Thyroid gland (tissue), 4 donors: ENCODE data around the gene ITLN1. TPM values are rescaled to one million over a fixed set of nuclear protein-coding genes. Genes with fewer than 3 reads are reported as not detected.
"Not testable (repeated sequence)": the region's sequence is repeated elsewhere in the genome, so short reads cannot be mapped to it uniquely, and the experiment has no call there.

Experiments used
- DNase-seq, 2 donors: peaks; one replicate each; pipeline ENCODE4 v3.0.0-alpha.2; 2019
- H3K27ac ChIP-seq, 3 donors: fragments of 200-600 bp; sonication (generic); 1 replicate in 2 of 3; 2 replicates in 1 of 3; pipeline ENCODE4 v1.5.1; 2016 to 2019; ENCODE audit warnings: mild to moderate bottlenecking in 1 of 3, moderate library complexity in 1 of 3
- H3K27me3 ChIP-seq: fragments of 200-600 bp; sonication (generic); one replicate; pipeline ENCODE4 v1.5.1; 2019
- H3K36me3 ChIP-seq, 2 donors: fragments of 200-600 bp; sonication (generic); one replicate each; pipeline ENCODE4 v1.5.1; 2016 to 2019
- H3K4me1 ChIP-seq, 2 donors: fragments of 200-600 bp; sonication (generic); one replicate each; pipeline ENCODE4 v1.5.1; 2017 to 2019
- H3K4me3 ChIP-seq, 3 donors: fragments of 200-600 bp; sonication (generic); replicated peaks in 1 of 3; 1 replicate in 2 of 3; 2 replicates in 1 of 3; pipeline ENCODE4 v1.5.1; 2016; ENCODE audit warnings: mild to moderate bottlenecking in 1 of 3
- H3K9me3 ChIP-seq: fragments of 200-600 bp; sonication (generic); one replicate; pipeline ENCODE4 v1.5.1; 2017
- CTCF ChIP-seq, 6 experiments: fragments of 200-600 bp in 3 of 6; fragments of 450-650 bp in 3 of 6; sonication (generic) in 3 of 6; IDR thresholded peaks; one replicate each; pipeline ENCODE4 v1.5.1; 2016 to 2019; ENCODE audit warnings: antibody characterized with exemption in 6 of 6, mild to moderate bottlenecking in 2 of 6, inconsistent platforms in 1 of 6, moderate library complexity in 1 of 6
- POLR2A ChIP-seq, 2 donors: fragments of 450-650 bp; IDR thresholded peaks; one replicate each; pipeline ENCODE4 v1.6.1; 2017; ENCODE audit warnings: antibody characterized with exemption in 2 of 2, mild to moderate bottlenecking in 2 of 2, moderate library complexity in 1 of 2
- WGBS, 2 donors: methylation state at CpG; one replicate each; pipeline ENCODE4 v1.1.5; 2017; 5-methylcytosine and 5-hydroxymethylcytosine counted together
- intact Hi-C: fragments of 100-400 bp; cut with DNase I; formaldehyde crosslinking; loops from one replicate; pipeline ENCODE4 v1.15.1; 2023
- total RNA-seq, 4 donors: library from RNA; depleted of rRNA; stranded (reverse); fragments of >200 nt; gene quantifications; one replicate each; pipeline ENCODE4 v1.2.3, GENCODE V29; 2016

The ITLN1 gene
- total RNA-seq, 4 donors from 2014 or later, result not detected

- intact Hi-C loops, result no loop called here
- H3K4me3 ChIP-seq, result no peak overlapping the region
- WGBS, 2 donors, result 20 to 41% methylated on average over 8 of the region's 8 CpGs
- H3K27me3 ChIP-seq, result no peaks in the 10 kb centered on the region
- TF ChIP-seq CTCF (IDR thresholded peaks at IDR 0.05), result no peak
- no peak for TF ChIP-seq POLR2A (IDR thresholded peaks at IDR 0.05)
- DNase-seq, result peak; percentile 63 to 66
- no peaks in the 10 kb centered on the region for H3K9me3 ChIP-seq
- peak overlapping the region; percentile 43 to 63 (median 49) for H3K27ac ChIP-seq
- H3K36me3 ChIP-seq, result no peaks in the 10 kb centered on the region
- H3K4me1 ChIP-seq, result peaks cover 25 to 32% of the 10 kb centered on the region in 2 donors
Measured at GRCh38 chr1:160904783-160905616, 20.0 kb upstream of the ITLN1 start.

DNA sequence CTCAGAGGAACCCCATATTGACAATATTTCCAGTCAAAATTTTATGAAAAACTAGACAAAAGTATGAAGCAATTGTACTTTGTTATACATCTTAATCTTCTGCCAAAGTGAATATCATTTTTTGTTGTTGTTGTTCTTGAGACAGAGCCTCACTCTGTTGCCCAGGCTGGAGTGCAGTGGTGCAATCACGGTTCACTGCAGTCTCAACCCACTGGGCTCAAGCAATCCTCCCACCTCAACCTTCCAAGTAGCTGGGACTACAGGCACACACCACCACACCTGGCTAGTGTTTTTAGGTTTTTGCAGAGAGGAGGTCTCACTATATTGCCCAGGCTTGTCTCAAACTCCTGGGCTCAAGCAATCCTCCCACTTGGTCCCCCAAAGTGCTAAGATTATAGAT is 17.3 kb upstream of the ITLN1 start:
- DNase-seq, result peak; percentile 66 to 72
- intact Hi-C loops, H3K36me3 ChIP-seq, H3K9me3 ChIP-seq, H3K27me3 ChIP-seq, H3K4me3 ChIP-seq: not testable (repeated sequence)
- 19 to 32% methylated on average over 1 of the region's 1 CpG for WGBS, 2 donors
- Histone ChIP-seq H3K27ac (peak overlapping the region in 2 of 3 donors; percentile 14 to 16), H3K4me1 (peaks cover 25 to 32% of the 10 kb centered on the region in 2 donors)
- peak in 2 of 6 experiments; percentile 25 to 56 for TF ChIP-seq CTCF (IDR thresholded peaks at IDR 0.05)

GRCh38 chr1:160901768-160902167 is 16.8 kb upstream of the ITLN1 start:
- peak overlapping the region; percentile 13 to 45 (median 14) for H3K27ac ChIP-seq
- no peak overlapping the region for H3K4me3 ChIP-seq
- no peaks in the 10 kb centered on the region for H3K27me3 ChIP-seq
- 89 to 100% methylated on average over 2 of the region's 2 CpGs for WGBS, 2 donors
- H3K9me3 ChIP-seq, result no peaks in the 10 kb centered on the region
- TF ChIP-seq CTCF (IDR thresholded peaks at IDR 0.05) (no peak), POLR2A (IDR thresholded peaks at IDR 0.05) (no peak)
- intact Hi-C loops, result no loop called here
- peaks cover 22 to 32% of the 10 kb centered on the region in 2 donors for H3K4me1 ChIP-seq
- H3K36me3 ChIP-seq, result no peaks in the 10 kb centered on the region
- DNase-seq, result peak; percentile 19 to 55

DNA sequence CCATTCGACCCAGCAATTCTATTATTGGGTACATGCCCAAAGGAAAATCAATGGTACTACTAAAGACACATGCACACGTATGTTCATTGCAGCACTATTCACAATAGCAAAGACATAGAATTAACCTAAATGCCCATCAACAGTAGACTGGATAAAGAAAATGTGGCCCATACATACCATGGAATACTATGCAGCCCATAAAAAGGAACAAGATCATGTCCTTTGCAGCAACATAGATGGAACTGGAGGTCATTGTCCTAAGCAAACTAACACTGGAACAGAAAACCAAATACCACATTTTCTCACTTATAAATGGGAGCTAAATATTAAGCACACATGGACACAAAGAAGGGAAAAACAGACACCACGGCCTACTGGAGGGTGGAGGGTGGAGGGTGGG is 15.7 kb upstream of the ITLN1 start:
- intact Hi-C loops, DNase-seq, H3K36me3 ChIP-seq, H3K9me3 ChIP-seq, H3K27ac ChIP-seq, H3K4me3 ChIP-seq, H3K27me3 ChIP-seq: not testable (repeated sequence)
- 62 to 64% methylated on average over 3 of the region's 3 CpGs for WGBS, 2 donors
- peaks cover 18 to 23% of the 10 kb centered on the region in 2 donors for H3K4me1 ChIP-seq

DNA sequence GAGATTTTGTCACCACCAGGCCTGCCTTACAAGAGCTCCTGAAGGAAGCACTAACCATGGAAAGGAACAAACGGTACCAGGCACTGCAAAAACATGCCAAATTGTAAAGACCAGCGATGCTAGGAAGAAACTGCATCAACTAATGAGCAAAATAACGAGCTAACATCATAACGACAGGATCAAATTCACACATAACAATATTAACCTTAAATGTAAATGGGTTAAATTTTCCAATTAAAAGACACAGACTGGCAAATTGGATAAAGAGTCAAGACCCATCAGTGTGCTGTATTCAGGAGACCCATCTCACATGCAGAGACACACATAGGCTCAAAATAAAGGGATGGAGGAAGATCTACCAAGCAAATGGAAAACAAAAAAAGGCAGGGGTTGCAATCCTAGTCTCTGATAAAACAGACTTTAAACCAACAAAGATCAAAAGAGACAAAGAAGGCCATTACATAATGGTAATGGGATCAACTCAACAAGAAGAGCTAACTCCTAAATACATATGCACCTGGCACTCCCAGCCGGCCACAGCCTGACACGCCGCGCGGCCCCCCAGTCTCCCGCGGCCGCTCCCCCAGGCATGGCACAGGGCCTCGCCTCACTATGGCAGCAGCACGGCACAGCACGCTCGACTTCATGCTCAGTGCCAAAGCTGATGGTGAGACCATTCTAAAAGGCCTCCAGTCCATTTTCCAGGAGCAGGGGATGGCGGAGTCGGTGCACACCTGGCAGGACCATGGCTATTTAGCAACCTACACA is 9.6 kb upstream of the ITLN1 start:
- WGBS, 2 donors, result 93 to 96% methylated on average over 18 of the region's 18 CpGs
- H3K27ac ChIP-seq, H3K27me3 ChIP-seq, intact Hi-C loops, H3K4me1 ChIP-seq, H3K9me3 ChIP-seq, DNase-seq, H3K36me3 ChIP-seq, H3K4me3 ChIP-seq: not testable (repeated sequence)

GRCh38 chr1:160891474-160891873 is 6.5 kb upstream of the ITLN1 start:
- Histone ChIP-seq H3K27ac (no peak overlapping the region), H3K36me3 (no peaks in the 10 kb centered on the region), H3K27me3 (no peaks in the 10 kb centered on the region), H3K4me3 (no peak overlapping the region), H3K4me1 (no peaks in the 10 kb centered on the region), H3K9me3 (no peaks in the 10 kb centered on the region)
- intact Hi-C loops, result no loop called here
- no peak for DNase-seq
- 52% methylated on average over 2 of the region's 2 CpGs for WGBS, 2 donors
- no peak for TF ChIP-seq CTCF (IDR thresholded peaks at IDR 0.05)
- no peak for TF ChIP-seq POLR2A (IDR thresholded peaks at IDR 0.05)
